ENCODE measurements around the gene PFDN1. TPM values are rescaled to one million over a fixed set of nuclear protein-coding genes. Genes with fewer than 3 reads are reported as not detected.

PFDN1 gene
- total and polyA plus RNA-seq, 2 experiments from 2014 or later = 84.1 to 98.0 TPM

- no peak overlapping the region for H3K27ac ChIP-seq
- no peaks in the 10 kb centered on the region for H3K27me3 ChIP-seq
- no peaks in the 10 kb centered on the region for H3K9me2 ChIP-seq (replicated peaks; ENCODE audit: insufficient read depth)
- TF ChIP-seq EZH2phosphoT487 (IDR thresholded peaks at IDR 0.05; ENCODE audit: low read depth, severe bottlenecking, unreplicated experiment) = no peak
- no peak for TF ChIP-seq CTCF (IDR thresholded peaks at IDR 0.05; ENCODE audit: poor library complexity)
- TF ChIP-seq EZH2 (IDR thresholded peaks at IDR 0.05; ENCODE audit: borderline replicate concordance) = no peak
- peaks cover 7% of the 10 kb centered on the region for H3K4me1 ChIP-seq (ENCODE audit: insufficient read depth)
- H4K20me1 ChIP-seq (ENCODE audit: insufficient read depth, poor library complexity, severe bottlenecking) = peaks cover 14% of the 10 kb centered on the region
- no peak overlapping the region for H2AFZ ChIP-seq
- H3K36me3 ChIP-seq (replicated peaks; ENCODE audit: insufficient read depth, low read depth) = no peaks in the 10 kb centered on the region
- WGBS (ENCODE audit: low lambda C conversion rate, missing lambda C conversion rate) = 94% methylated on average over 10 of the region's 10 CpGs
- H3K4me3 ChIP-seq = no peak overlapping the region
- no peak overlapping the region for H3K4me2 ChIP-seq
- no peaks in the 10 kb centered on the region for H3K9me3 ChIP-seq (ENCODE audit: low read depth)
- H3K79me2 ChIP-seq = peaks cover 66% of the 10 kb centered on the region
- no peak for DNase-seq (ENCODE audit: low spot score)
These were observed 50.3 kb downstream of the PFDN1 start for GRCh38 chr5:140252470-140253126.

DNA sequence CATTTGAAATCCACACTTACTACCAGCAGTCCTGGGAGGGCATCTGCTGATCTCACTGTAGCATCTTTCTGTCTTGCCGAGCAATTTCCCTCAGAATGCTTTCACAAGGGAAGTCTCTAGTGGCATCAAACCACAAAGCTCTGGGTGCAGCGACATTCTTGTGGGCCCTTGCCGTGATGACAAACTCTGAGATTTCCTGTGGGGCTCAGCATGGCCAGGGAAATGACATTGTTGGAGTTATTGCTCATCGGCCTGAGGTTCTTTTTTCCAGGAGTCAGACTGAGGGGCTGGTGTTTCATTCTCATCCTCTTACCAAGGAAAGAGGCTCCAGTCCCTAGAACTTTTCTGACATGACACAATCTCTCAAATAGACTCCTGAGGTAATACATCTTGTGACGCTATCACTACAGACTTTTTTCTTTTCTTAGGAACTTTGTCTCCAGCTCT is 51.4 kb downstream of the PFDN1 start:
- H3K27ac ChIP-seq = no peak overlapping the region
- H3K79me2 ChIP-seq = peaks cover 59% of the 10 kb centered on the region
- H3K9me2 ChIP-seq (replicated peaks; ENCODE audit: insufficient read depth) = no peaks in the 10 kb centered on the region
- no peak overlapping the region for H2AFZ ChIP-seq
- peaks cover 22% of the 10 kb centered on the region for H4K20me1 ChIP-seq (ENCODE audit: insufficient read depth, poor library complexity, severe bottlenecking)
- H3K4me1 ChIP-seq (ENCODE audit: insufficient read depth) = peaks cover 7% of the 10 kb centered on the region
- DNase-seq (ENCODE audit: low spot score) = no peak
- no peaks in the 10 kb centered on the region for H3K27me3 ChIP-seq
- no peak overlapping the region for H3K4me3 ChIP-seq
- no peak for TF ChIP-seq EZH2phosphoT487 (IDR thresholded peaks at IDR 0.05; ENCODE audit: low read depth, severe bottlenecking, unreplicated experiment)
- TF ChIP-seq EZH2 (IDR thresholded peaks at IDR 0.05; ENCODE audit: borderline replicate concordance) = no peak
- TF ChIP-seq CTCF (IDR thresholded peaks at IDR 0.05; ENCODE audit: poor library complexity) = no peak
- H3K4me2 ChIP-seq = no peak overlapping the region
- 91% methylated on average over 5 of the region's 5 CpGs for WGBS (ENCODE audit: low lambda C conversion rate, missing lambda C conversion rate)
- no peaks in the 10 kb centered on the region for H3K36me3 ChIP-seq (replicated peaks; ENCODE audit: insufficient read depth, low read depth)
- H3K9me3 ChIP-seq (ENCODE audit: low read depth) = no peaks in the 10 kb centered on the region

DNA sequence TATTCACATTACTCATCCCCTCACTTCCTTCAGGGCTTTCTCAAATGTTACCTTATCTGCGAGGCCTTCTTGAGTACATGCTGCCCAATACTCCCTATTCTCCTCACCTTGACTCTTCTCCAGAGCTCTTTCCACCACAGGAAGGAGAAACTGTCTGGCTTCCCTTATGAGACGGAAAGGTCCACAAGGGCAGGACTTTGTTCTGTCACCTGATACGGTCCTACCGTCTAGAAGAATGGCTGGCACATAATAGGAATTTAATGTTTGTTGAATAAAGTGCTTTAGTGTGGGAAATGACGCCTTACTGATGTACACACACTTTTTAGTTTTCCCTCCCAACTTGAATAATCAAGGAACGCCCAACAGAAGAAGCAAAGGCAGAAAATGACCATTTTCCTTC is 52.5 kb downstream of the PFDN1 start:
- no peak overlapping the region for H3K4me3 ChIP-seq
- no peaks in the 10 kb centered on the region for H3K27me3 ChIP-seq
- peaks cover 11% of the 10 kb centered on the region for H3K4me1 ChIP-seq (ENCODE audit: insufficient read depth)
- peaks cover 22% of the 10 kb centered on the region for H4K20me1 ChIP-seq (ENCODE audit: insufficient read depth, poor library complexity, severe bottlenecking)
- no peak for DNase-seq (ENCODE audit: low spot score)
- H3K4me2 ChIP-seq = no peak overlapping the region
- WGBS (ENCODE audit: low lambda C conversion rate, missing lambda C conversion rate) = 92% methylated on average over 6 of the region's 6 CpGs
- H3K9me3 ChIP-seq (ENCODE audit: low read depth) = no peaks in the 10 kb centered on the region
- no peaks in the 10 kb centered on the region for H3K36me3 ChIP-seq (replicated peaks; ENCODE audit: insufficient read depth, low read depth)
- H3K27ac ChIP-seq = no peak overlapping the region
- TF ChIP-seq EZH2phosphoT487 (IDR thresholded peaks at IDR 0.05; ENCODE audit: low read depth, severe bottlenecking, unreplicated experiment) (no peak), EZH2 (IDR thresholded peaks at IDR 0.05; ENCODE audit: borderline replicate concordance) (no peak), CTCF (IDR thresholded peaks at IDR 0.05; ENCODE audit: poor library complexity) (no peak)
- no peak overlapping the region for H2AFZ ChIP-seq
- H3K9me2 ChIP-seq (replicated peaks; ENCODE audit: insufficient read depth) = no peaks in the 10 kb centered on the region
- peaks cover 51% of the 10 kb centered on the region for H3K79me2 ChIP-seq

Data from hepatocyte (in vitro differentiated cells).